Right lobe of liver (tissue), 4 donors: Measurements from ENCODE around the gene TOMM5.

Experiments
- CTCF ChIP-seq, 4 donors: fragments of 200-600 bp in 3 of 4; fragments of 450-650 bp in 1 of 4; IDR thresholded peaks; one replicate each; pipeline versions ENCODE4 v1.5.1 to v1.8.0; 2016 to 2022; ENCODE audit warnings: antibody characterized with exemption in 4 of 4, mild to moderate bottlenecking in 2 of 4
- POLR2A ChIP-seq: fragments of 450-650 bp; IDR thresholded peaks from one replicate; pipeline ENCODE4 v1.6.1; 2017; ENCODE audit warnings: antibody characterized with exemption, mild to moderate bottlenecking
- donor health status: DM: no; HTN: no; CAD: no.
- donor health status: DM: no; HTN: no; CAD: no.
- donor health status: DM: no; HTN: yes; CAD: no.

GRCh38 chr9:37564916-37565315 is 27.5 kb downstream of the TOMM5 start:
- no peak for TF ChIP-seq POLR2A
- no peak for TF ChIP-seq CTCF (IDR thresholded peaks at IDR 0.05)
